ENCODE measurements around the gene DNAH1. TPM values are rescaled to one million over a fixed set of nuclear protein-coding genes. Genes with fewer than 3 reads are reported as not detected.
A peak's percentile ranks its signal among the peaks of the same experiment; 100 is the strongest.
"Not testable (repeated sequence)": the region's sequence is repeated elsewhere in the genome, so short reads cannot be mapped to it uniquely, and the experiment has no call there.

Gene DNAH1
- total RNA-seq, result 3.3 TPM
- 9.0 TPM for polyA plus RNA-seq
- long read RNA-seq, donor 1, result 0 reads
- long read RNA-seq, donor 2, result 0 reads
- long read RNA-seq, donor 3, result 0 reads
- long read RNA-seq, donor 4, result 0 reads
- long read RNA-seq, donor 5, result 0 reads
- long read RNA-seq, donor 6, result 0 reads
- long read RNA-seq, donor 7, result 0 reads
- long read RNA-seq, donor 8, result 0 reads
- long read RNA-seq, donor 9, result 0 reads
- long read RNA-seq, donor 10, result 0 reads

DNA sequence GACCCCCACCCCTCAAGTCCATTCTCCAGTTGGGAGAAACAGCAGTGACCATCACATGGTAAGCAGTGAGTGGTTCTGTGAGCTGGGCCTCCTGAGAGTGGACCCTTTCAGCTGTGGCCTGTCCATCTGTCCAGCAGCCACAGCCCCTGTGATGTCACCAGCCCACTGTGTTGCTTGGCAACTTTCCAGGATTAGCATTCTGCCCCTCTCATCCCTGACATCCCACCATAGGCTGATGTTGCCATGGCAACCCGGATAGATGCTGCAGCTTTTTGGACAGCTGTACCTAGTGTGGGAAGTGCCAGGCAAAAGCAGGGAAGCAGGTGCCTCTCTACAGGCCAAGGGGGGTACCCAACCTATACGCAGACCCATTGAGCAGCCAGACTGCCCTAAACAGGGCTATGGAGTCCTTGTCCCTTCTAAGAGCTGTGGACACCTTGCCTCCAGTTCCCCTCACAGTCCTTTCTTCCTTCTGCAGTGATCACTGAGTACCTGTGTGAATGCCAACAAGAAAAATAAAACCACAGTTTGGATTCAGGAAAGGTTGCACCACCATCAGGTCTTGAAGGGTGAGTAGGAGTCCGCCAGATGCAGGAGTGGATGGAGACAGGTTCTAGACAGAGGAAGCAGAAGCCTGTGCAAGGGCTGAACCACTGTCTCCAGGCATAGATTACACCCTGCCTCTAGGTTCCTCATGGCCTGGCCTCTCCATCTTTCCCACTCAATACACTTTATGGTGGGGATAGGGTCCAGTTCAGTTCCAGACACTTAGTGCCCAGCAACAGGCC, at the start of gene DNAH1:
Gene DNAH1, plus strand, starts transcription at position 343 of the 788 bp plus-strand sequence. CDS start 6,124 bp downstream, outside the sequence.
- no peak for DNase-seq (ENCODE audit: low read depth in 6 of 9, low spot score in 9 of 9)
- no peak within 1 kb of the TSS for H3K27ac ChIP-seq (ENCODE audit: low read depth in 1 of 2, low read length in 1 of 2)
- no peak within 1 kb of the TSS for H3K4me3 ChIP-seq (ENCODE audit: low read length in 2 of 2)
- WGBS, result 97% methylated on average over 3 of the region's 3 CpGs
- peaks cover 0 to 4% of the 10 kb centered on the region in 2 donors for H3K9me3 ChIP-seq (ENCODE audit: control insufficient read depth in 2 of 2, insufficient read depth in 1 of 2, low read length in 1 of 2)
- H3K36me3 ChIP-seq (ENCODE audit: control insufficient read depth in 2 of 2, insufficient read depth in 2 of 2, low read length in 1 of 2), result no peaks in the 10 kb centered on the region
- peaks cover 0 to 2% of the 10 kb centered on the region in 2 donors for H3K27me3 ChIP-seq (ENCODE audit: control insufficient read depth in 2 of 2, insufficient read depth in 1 of 2, low read length in 1 of 2)
- peaks cover 2 to 26% of the 10 kb centered on the region in 2 donors for H3K4me1 ChIP-seq (ENCODE audit: control insufficient read depth in 2 of 2, insufficient read depth in 2 of 2, low read length in 2 of 2)

DNA sequence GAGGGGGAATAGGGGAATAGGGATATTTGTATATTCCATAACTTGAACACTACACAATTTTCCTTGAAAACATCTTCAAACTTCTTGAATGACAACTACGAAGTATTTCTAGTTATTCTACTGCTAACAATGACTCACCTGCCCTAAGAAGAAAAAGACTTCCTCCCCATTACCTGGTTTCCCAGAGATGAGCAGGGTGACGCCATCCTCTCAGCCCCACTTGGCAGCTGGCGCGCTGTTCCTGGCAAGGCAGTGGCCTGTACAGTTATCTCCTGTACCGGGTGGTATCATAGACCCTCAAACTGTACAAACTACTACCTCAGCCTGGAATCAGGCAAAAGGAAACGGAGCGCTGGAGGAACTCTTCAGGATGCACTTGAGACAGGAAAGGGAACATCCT, 48.1 kb upstream of the DNAH1 start:
- no peak for DNase-seq (ENCODE audit: low read depth in 6 of 9, low spot score in 9 of 9)
- no peaks in the 10 kb centered on the region for H3K27me3 ChIP-seq (ENCODE audit: control insufficient read depth in 2 of 2, insufficient read depth in 1 of 2, low read length in 1 of 2)
- H3K9me3 ChIP-seq (ENCODE audit: control insufficient read depth in 2 of 2, insufficient read depth in 1 of 2, low read length in 1 of 2), result no peaks in the 10 kb centered on the region
- 94% methylated on average over 7 of the region's 7 CpGs for WGBS
- peaks cover 49 to 92% of the 10 kb centered on the region in 2 donors for H3K36me3 ChIP-seq (ENCODE audit: control insufficient read depth in 2 of 2, insufficient read depth in 2 of 2, low read length in 1 of 2)
- H3K4me3 ChIP-seq (ENCODE audit: low read length in 2 of 2), result no peak overlapping the region
- peaks cover 0 to 18% of the 10 kb centered on the region in 2 donors for H3K4me1 ChIP-seq (ENCODE audit: control insufficient read depth in 2 of 2, insufficient read depth in 2 of 2, low read length in 2 of 2)
- no peak overlapping the region for H3K27ac ChIP-seq (ENCODE audit: low read depth in 1 of 2, low read length in 1 of 2)

- H3K9me3 ChIP-seq (ENCODE audit: control insufficient read depth in 2 of 2, insufficient read depth in 1 of 2, low read length in 1 of 2), result no peaks in the 10 kb centered on the region
- H3K27ac ChIP-seq (ENCODE audit: low read depth in 1 of 2, low read length in 1 of 2), result no peak overlapping the region
- H3K4me3 ChIP-seq (ENCODE audit: low read length in 2 of 2), result no peak overlapping the region
- no peaks in the 10 kb centered on the region for H3K27me3 ChIP-seq (ENCODE audit: control insufficient read depth in 2 of 2, insufficient read depth in 1 of 2, low read length in 1 of 2)
- no peak for DNase-seq (ENCODE audit: low read depth in 6 of 9, low spot score in 9 of 9)
- H3K4me1 ChIP-seq (ENCODE audit: control insufficient read depth in 2 of 2, insufficient read depth in 2 of 2, low read length in 2 of 2), result peaks cover 3 to 22% of the 10 kb centered on the region in 2 donors
- WGBS, result 88% methylated on average over 3 of the region's 3 CpGs
- H3K36me3 ChIP-seq (ENCODE audit: control insufficient read depth in 2 of 2, insufficient read depth in 2 of 2, low read length in 1 of 2), result peaks cover 48 to 91% of the 10 kb centered on the region in 2 donors
Measured at GRCh38 chr3:52269776-52270175, 46.3 kb upstream of the DNAH1 start.

DNA sequence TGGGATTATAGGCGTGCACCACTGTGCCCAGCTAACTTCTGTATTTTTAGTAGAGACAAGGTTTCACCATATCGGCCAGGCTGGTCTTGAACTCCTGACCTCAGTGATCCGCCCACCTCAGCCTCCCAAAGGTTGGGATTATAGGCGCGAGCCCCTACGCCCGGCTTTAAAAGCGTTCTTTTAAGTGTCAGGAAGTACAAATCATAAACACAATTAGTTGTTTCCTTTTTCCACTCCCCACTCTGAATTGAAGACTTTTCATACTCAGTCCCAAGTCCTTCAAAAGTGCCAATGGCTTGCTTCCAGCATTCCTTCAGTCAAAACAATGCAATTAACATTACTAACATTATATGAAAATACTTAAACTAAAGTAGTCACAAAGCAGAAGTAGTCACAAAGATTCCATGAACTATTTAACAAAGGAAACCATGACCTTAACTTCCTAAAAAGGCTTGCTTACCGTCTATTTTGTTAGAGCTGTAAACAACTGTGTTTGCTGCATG, 45.8 kb upstream of the DNAH1 start:
- no peak for DNase-seq (ENCODE audit: low read depth in 6 of 9, low spot score in 9 of 9)
- H3K4me1 ChIP-seq (ENCODE audit: control insufficient read depth in 2 of 2, insufficient read depth in 2 of 2, low read length in 2 of 2), result peaks cover 5 to 23% of the 10 kb centered on the region in 2 donors
- peaks cover 47 to 87% of the 10 kb centered on the region in 2 donors for H3K36me3 ChIP-seq (ENCODE audit: control insufficient read depth in 2 of 2, insufficient read depth in 2 of 2, low read length in 1 of 2)
- no peaks in the 10 kb centered on the region for H3K9me3 ChIP-seq (ENCODE audit: control insufficient read depth in 2 of 2, insufficient read depth in 1 of 2, low read length in 1 of 2)
- H3K27ac ChIP-seq (ENCODE audit: low read depth in 1 of 2, low read length in 1 of 2), result peak overlapping the region in 1 of 2 donors; percentile 22
- 82% methylated on average over 9 of the region's 9 CpGs for WGBS
- H3K27me3 ChIP-seq (ENCODE audit: control insufficient read depth in 2 of 2, insufficient read depth in 1 of 2, low read length in 1 of 2), result no peaks in the 10 kb centered on the region
- no peak overlapping the region for H3K4me3 ChIP-seq (ENCODE audit: low read length in 2 of 2)

DNA sequence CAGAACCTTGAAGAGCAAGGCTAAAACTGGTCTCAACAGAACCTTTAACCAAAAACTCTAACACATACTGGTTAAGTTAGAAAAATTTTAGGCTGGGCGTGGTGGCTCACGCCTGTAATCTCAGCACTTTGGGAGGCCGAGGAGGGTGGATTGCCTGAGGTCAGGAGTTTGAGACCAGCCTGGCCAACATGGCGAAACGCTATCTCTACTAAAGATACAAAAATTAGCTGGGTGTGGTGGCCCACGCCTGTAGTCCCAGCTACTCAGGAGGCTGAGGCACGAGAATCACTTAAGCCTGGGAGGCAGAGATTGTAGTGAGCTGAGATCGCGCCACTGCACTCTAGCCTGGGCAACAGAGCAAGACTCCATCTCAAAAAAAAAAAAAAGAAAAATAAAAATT, 43.9 kb upstream of the DNAH1 start:
- not testable (repeated sequence) for H3K27me3 ChIP-seq (ENCODE audit: control insufficient read depth in 2 of 2, insufficient read depth in 1 of 2, low read length in 1 of 2); H3K4me3 ChIP-seq (ENCODE audit: low read length in 2 of 2); H3K9me3 ChIP-seq (ENCODE audit: control insufficient read depth in 2 of 2, insufficient read depth in 1 of 2, low read length in 1 of 2); H3K27ac ChIP-seq (ENCODE audit: low read depth in 1 of 2, low read length in 1 of 2); DNase-seq (ENCODE audit: low read depth in 6 of 9, low spot score in 9 of 9)
- H3K36me3 ChIP-seq (ENCODE audit: control insufficient read depth in 2 of 2, insufficient read depth in 2 of 2, low read length in 1 of 2), result peaks cover 35 to 73% of the 10 kb centered on the region in 2 donors
- WGBS, result 97% methylated on average over 9 of the region's 9 CpGs
- peaks cover 14 to 38% of the 10 kb centered on the region in 2 donors for H3K4me1 ChIP-seq (ENCODE audit: control insufficient read depth in 2 of 2, insufficient read depth in 2 of 2, low read length in 2 of 2)

DNA sequence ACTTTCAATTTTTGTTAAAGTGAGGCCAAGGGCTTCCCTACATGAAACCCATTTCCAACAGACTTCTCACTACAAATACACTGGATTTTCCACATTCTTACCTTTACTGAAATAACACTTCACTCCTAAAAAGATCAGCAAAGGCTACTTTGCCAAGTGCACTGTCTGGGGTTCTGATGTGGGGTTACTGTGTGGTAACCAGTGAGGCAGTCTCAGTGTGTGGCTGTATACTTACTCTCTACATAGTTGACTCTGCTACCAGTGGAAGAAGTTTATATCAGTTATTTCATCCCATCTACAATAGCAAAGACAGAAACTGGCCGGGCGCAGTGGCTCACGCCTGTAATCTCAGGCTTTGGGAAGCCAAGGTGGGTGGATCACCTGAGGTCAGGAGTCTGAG, 43.3 kb upstream of the DNAH1 start:
- 96% methylated on average over 3 of the region's 3 CpGs for WGBS
- peaks cover 33 to 68% of the 10 kb centered on the region in 2 donors for H3K36me3 ChIP-seq (ENCODE audit: control insufficient read depth in 2 of 2, insufficient read depth in 2 of 2, low read length in 1 of 2)

DNA sequence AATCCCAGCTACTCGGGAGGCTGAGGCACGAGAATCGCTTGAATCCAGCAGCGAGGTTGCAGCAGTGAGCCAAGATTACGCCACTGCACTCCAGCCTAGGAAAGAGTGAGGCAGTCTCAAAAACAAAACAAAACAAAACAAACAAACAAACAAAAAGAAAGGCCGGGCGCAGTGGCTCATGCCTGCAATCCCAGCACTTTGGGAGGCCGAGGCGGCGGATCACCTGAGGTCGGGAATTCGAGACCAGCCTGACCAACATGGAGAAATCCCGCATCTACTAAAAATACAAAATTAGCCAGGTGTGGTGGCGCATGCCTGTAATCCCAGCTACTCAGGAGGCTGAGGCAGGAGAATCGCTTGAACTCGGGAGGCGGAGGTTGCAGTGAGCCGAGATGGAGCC, 41.3 kb upstream of the DNAH1 start:
- not testable (repeated sequence) for H3K4me3 ChIP-seq (ENCODE audit: low read length in 2 of 2); H3K9me3 ChIP-seq (ENCODE audit: control insufficient read depth in 2 of 2, insufficient read depth in 1 of 2, low read length in 1 of 2); H3K27me3 ChIP-seq (ENCODE audit: control insufficient read depth in 2 of 2, insufficient read depth in 1 of 2, low read length in 1 of 2); DNase-seq (ENCODE audit: low read depth in 6 of 9, low spot score in 9 of 9); H3K27ac ChIP-seq (ENCODE audit: low read depth in 1 of 2, low read length in 1 of 2)
- H3K4me1 ChIP-seq (ENCODE audit: control insufficient read depth in 2 of 2, insufficient read depth in 2 of 2, low read length in 2 of 2), result peaks cover 19 to 48% of the 10 kb centered on the region in 2 donors
- peaks cover 19 to 50% of the 10 kb centered on the region in 2 donors for H3K36me3 ChIP-seq (ENCODE audit: control insufficient read depth in 2 of 2, insufficient read depth in 2 of 2, low read length in 1 of 2)
- WGBS, result 94% methylated on average over 18 of the region's 18 CpGs

More for the DNA sequence above, 43.3 kb upstream of the DNAH1 start:
- no peaks in the 10 kb centered on the region for H3K27me3 ChIP-seq (ENCODE audit: control insufficient read depth in 2 of 2, insufficient read depth in 1 of 2, low read length in 1 of 2)
- DNase-seq (ENCODE audit: low read depth in 6 of 9, low spot score in 9 of 9), result no peak
- no peak overlapping the region for H3K4me3 ChIP-seq (ENCODE audit: low read length in 2 of 2)
- peaks cover 14 to 38% of the 10 kb centered on the region in 2 donors for H3K4me1 ChIP-seq (ENCODE audit: control insufficient read depth in 2 of 2, insufficient read depth in 2 of 2, low read length in 2 of 2)
- H3K9me3 ChIP-seq (ENCODE audit: control insufficient read depth in 2 of 2, insufficient read depth in 1 of 2, low read length in 1 of 2), result no peaks in the 10 kb centered on the region
- no peak overlapping the region for H3K27ac ChIP-seq (ENCODE audit: low read depth in 1 of 2, low read length in 1 of 2)

DNA sequence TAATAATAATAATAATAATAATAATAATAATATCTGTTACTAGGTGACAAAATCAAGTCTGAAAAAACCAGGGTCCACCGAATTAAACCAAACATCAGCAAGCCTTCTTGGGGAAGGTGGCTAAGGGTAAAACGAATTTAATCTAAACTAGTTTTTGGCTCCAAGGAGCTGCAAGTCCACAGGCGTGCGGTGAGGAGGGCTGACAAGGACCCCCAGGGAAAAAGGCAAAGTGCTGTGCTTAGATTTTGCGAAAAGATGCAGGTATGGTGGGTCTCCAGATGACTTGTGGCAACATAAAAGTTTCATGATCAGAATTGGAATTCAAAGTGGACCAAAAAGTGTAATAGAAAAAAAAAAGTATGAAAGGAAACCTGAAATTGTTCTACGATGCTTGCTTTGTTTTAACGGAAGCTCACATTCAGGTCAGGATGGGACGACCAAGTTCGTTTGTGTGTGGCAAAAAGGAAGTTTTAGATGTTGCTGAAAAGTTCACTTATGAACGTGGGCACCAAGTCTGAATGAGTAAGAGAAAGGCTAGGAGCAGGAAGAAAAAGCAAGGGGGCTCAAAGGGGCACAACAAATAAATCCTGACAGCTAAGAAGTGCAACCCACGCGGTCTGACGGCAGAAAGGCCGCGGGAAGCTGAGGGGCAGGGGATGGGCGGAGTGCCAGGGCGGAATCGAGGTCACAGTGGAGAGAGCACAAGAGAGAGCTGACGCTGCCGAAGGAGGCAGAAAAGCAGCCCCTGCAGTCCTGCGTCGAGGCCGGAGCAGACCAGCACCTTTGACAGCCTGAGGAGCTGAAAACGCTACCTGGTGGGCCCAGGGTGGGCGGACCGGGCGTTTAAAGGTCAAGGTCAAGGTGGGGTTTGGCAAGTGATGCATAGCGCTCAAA, 38.8 kb upstream of the DNAH1 start:
- H3K27ac ChIP-seq (ENCODE audit: low read depth in 1 of 2, low read length in 1 of 2), result peak overlapping the region; percentile 89 to 98
- H3K4me1 ChIP-seq (ENCODE audit: control insufficient read depth in 2 of 2, insufficient read depth in 2 of 2, low read length in 2 of 2), result peaks cover 24 to 55% of the 10 kb centered on the region in 2 donors
- DNase-seq (ENCODE audit: low read depth in 6 of 9, low spot score in 9 of 9), result peak in 7 of 9 donors; percentile 42 to 76 (median 59)
- H3K9me3 ChIP-seq (ENCODE audit: control insufficient read depth in 2 of 2, insufficient read depth in 1 of 2, low read length in 1 of 2), result no peaks in the 10 kb centered on the region
- H3K4me3 ChIP-seq (ENCODE audit: low read length in 2 of 2), result peak overlapping the region; percentile 75 to 87
- 2% methylated on average over 28 of the region's 28 CpGs for WGBS
- peaks cover 6 to 26% of the 10 kb centered on the region in 2 donors for H3K36me3 ChIP-seq (ENCODE audit: control insufficient read depth in 2 of 2, insufficient read depth in 2 of 2, low read length in 1 of 2)
- H3K27me3 ChIP-seq (ENCODE audit: control insufficient read depth in 2 of 2, insufficient read depth in 1 of 2, low read length in 1 of 2), result no peaks in the 10 kb centered on the region

Data from thymus (tissue), 14 donors.